Activated T-cell treated with anti-CD3 and anti-CD28 coated beads for 24 hours (primary cell): ENCODE data around the gene ENAH.

Source experiments
- DNase-seq: peaks from one replicate; pipeline ENCODE4 v3.0.0-alpha.2; 2020; ENCODE audit warnings: low read depth

Gene ENAH

GRCh38 chr1:225559902-225560301 lies 93.0 kb downstream of the ENAH start:
- DNase-seq, result no peak

GRCh38 chr1:225559326-225559725 lies 93.6 kb downstream of the ENAH start:
- no peak for DNase-seq

DNA sequence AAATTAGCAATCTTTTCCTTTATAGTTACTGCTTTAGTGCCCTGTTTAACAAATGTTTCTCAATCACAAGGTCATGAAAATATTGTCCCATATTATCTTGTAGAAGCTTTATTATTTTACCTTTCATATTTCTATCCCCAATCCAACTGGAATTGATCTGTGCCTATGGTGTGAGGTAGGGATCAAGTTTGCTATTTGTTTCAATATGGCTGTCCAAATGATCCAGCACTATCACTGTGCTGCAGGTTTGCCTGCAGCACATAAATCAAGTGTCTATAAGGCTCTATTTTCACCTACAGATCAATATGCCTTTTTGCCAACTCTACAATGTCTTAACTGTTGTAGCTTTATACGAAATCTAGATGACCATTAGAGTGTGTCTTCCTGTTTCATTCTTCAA lies 96.2 kb downstream of the ENAH start:
- DNase-seq, result no peak

- no peak for DNase-seq
These were observed 97.1 kb downstream of the ENAH start for GRCh38 chr1:225555821-225556220.

DNA sequence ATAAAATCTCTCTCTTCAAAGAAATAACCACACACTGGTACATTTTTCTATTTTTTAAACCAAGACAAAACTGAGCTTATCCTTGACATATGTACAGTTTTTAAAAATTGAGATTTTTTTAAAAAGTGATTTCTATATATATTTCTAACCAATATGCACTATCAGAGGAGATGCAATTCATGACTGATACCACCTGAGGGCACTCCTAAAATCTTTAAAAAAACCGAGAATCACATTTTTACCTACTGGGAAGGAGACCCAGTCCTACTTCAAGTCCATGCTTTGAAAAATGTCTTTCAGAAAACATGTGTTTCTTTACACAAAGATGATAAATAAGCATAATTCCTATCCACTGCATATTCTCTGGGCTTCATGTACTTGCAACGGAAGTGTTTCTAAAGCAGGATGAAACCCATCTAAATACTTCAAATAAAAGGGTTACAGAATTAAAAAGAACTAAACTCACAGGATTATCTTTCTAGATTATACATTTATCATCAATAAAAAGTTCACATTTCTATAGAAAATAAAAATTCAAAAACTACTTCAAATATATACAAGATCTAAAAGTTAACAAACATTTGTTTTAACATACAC lies 98.6 kb downstream of the ENAH start:
- DNase-seq, result no peak

- no peak for DNase-seq
These were observed 103.1 kb downstream of the ENAH start for GRCh38 chr1:225549821-225550220.

- no peak for DNase-seq
These were observed 104.6 kb downstream of the ENAH start for GRCh38 chr1:225548140-225548857.

DNA sequence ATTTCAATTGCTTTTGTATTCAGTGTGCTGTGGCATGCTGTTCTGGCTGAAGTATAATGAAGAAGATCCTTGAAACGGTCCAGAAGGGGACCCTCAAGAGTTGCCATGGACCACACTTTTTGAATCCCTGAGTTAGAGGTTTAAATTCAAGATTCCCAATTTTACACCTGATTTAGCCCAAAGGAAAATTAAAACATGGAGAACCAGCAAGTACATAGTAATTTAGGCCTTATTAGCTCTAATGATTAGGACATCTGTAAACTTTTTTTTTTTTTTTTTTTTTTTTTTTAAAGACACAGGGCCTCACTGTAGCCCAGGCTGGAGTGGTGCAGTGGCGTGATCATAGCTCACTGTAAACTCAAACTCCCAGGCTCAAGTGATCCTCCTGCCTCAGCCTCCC lies 107.3 kb downstream of the ENAH start:
- no peak for DNase-seq

GRCh38 chr1:225544924-225545323 lies 108.0 kb downstream of the ENAH start:
- no peak for DNase-seq

- DNase-seq, result no peak
These were observed 108.7 kb downstream of the ENAH start for GRCh38 chr1:225544263-225544662.

GRCh38 chr1:225543350-225543749 lies 109.6 kb downstream of the ENAH start:
- DNase-seq, result no peak

- DNase-seq, result no peak
These were observed 111.5 kb downstream of the ENAH start for GRCh38 chr1:225541383-225541782.

DNA sequence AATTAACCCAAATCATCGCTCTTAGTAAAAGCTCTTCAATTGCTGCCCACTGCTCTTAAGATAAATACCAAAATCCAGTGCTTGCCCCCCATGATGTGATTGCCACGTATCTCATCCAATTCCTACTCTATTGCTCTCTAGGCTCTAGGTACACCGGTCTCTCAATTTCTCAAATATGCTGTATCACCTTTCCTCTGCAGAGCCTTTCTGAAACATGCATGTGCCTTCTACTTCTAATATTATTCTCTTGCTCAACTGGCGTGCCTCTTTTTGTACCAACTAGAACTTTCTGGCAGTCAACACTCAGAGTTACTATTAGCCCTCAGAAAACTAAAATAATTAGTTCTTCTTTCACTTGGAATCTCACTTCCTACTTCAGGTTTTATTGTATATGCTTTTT lies 113.3 kb downstream of the ENAH start:
- DNase-seq, result no peak

DNA sequence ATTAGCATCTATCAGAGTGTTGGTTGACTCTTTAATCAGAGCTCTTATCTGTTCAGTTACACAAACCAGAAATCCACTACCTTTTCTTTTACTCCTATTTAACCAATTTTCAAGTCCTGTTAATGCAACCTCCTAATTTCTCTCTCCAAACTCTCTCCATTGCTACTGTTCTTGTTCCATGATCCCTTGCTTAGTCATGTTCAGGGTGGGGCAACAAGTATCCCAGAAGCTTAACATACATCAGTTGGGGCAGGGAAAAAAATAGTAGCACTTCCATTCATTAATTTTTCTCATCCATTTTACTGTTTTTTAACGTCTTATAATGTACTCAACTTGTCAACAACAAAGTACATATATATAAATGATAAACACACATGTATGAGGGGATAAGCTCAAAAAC lies 113.9 kb downstream of the ENAH start:
- no peak for DNase-seq

- no peak for DNase-seq
These were observed 115.2 kb downstream of the ENAH start for GRCh38 chr1:225537554-225538251.

DNA sequence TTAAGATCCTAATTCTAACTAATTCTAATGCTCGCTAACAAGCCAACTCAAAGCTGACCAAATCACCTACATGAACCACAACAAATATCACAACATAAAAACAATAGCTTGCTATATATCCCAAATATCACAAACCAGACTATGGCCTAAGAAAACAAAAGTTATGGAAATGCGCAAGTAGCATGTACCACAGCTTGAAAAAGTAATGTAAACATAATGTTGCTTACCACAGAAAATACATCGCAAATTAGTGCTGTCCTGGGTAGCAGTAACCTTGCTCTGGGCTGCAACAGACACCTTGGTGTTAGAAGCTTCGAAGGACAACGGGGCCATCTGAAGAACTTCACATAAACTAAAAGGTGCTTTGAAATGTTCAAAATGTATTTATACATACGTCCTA lies 117.6 kb downstream of the ENAH start:
- DNase-seq, result no peak

GRCh38 chr1:225534772-225535171 lies 118.2 kb downstream of the ENAH start:
- DNase-seq, result no peak

GRCh38 chr1:225534135-225534534 lies 118.8 kb downstream of the ENAH start:
- no peak for DNase-seq

DNA sequence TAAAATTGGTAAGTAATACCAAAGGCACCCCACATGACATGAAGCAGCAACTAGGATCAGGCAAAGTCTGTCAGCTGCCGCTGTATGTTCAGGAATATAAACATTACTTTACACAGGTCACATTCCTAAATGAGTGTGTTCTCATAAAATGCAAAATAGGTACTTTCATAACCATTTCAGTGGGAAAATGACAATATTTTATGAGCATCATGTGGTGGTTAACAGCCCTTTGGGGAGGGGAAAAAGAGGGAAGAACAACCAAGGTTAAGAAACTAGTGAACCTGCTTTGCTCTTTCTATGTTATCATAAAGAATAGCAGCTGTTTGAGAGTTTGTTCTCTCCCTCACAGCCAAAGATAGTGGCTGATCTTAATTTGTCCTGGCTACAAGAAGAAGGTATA lies 119.7 kb downstream of the ENAH start:
- no peak for DNase-seq

DNA sequence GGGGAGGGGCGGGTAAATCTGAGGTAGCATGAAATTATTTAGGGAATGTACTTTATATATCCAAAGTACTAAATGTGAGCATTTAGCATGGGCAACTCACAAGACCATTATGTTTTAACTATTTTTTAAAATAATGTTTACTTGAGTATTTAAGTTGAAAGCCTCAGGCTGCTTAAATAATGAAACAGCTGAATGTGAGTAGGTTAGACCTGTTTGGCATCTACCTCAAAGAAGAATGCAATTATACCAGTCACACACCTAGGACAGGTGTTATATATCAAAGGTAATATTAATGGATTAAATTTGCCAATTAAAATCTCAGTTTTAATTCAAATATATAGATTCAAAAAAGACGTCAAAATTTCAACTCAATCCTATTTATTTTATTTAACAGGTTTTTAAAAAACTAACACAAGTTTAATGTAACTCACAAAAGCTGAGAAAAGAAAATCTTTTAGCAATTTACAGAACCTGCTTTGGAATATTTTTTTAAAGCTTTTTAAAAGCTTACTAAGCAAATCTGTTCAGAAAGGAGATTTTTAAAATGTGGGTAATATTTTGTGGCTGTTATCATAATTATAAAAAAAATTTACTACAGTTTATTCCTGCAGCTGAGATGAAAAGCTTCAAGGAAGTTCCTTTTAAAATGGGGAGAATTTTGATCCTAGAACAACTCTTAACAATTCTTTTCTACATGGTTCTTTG lies 120.5 kb downstream of the ENAH start:
- DNase-seq, result no peak

- no peak for DNase-seq
These were observed 123.2 kb downstream of the ENAH start for GRCh38 chr1:225529726-225530125.

GRCh38 chr1:225527575-225527974 lies 125.3 kb downstream of the ENAH start:
- no peak for DNase-seq

DNA sequence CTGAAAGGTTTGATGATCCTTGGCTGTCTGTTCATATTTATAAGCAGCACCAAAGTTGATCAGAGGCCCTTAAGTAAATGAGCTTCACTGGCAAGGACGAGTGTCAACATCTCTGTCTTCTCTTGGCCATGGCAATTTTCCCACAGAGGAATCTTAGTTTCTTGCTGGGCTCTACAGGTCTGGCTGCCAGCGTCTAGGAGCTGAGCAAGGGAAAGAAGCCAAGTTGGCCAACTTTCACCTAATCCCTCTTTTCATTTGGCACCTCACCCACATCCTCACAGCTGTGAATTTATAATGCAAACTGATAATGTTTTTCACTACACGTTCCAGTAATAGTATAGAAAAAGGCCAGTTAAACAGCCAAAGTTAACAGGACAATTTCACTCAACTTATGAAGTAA lies 126.0 kb downstream of the ENAH start:
- DNase-seq, result no peak
